DOHH2 (cell line): ENCODE data around the gene SH3D19.

Source experiments
- H3F3A ChIP-seq: fragments of 200-600 bp; sonication (generic), shearing (Covaris generic); 2 replicates; pipeline ENCODE4 v1.6.0; 2016; ENCODE audit warnings: antibody characterized with exemption, mild to moderate bottlenecking; ENCODE audit not compliant: control insufficient read depth, insufficient read depth
- H3K27ac ChIP-seq: fragments of 200-600 bp; sonication (generic); 2 replicates; pipeline ENCODE4 v1.5.1; 2014; ENCODE audit warnings: low read depth, mild to moderate bottlenecking, low read length, moderate library complexity
- H3K27me3 ChIP-seq: fragments of 200-600 bp; sonication (generic); 2 replicates; pipeline ENCODE4 v1.6.1; 2014; ENCODE audit warnings: mild to moderate bottlenecking, low read length, mixed read lengths; ENCODE audit not compliant: control insufficient read depth
- H3K36me3 ChIP-seq: fragments of 200-600 bp; sonication (generic); 2 replicates; pipeline ENCODE4 v1.6.1; 2014; ENCODE audit warnings: mild to moderate bottlenecking, low read length, moderate library complexity, mixed read lengths; ENCODE audit not compliant: control insufficient read depth
- H3K4me1 ChIP-seq: fragments of 200-600 bp; sonication (generic); 2 replicates; pipeline ENCODE4 v1.6.1; 2014; ENCODE audit warnings: mild to moderate bottlenecking, low read length, mixed read lengths; ENCODE audit not compliant: control insufficient read depth
- H3K4me2 ChIP-seq: fragments of 200-600 bp; sonication (generic); 2 replicates; pipeline ENCODE4 v1.6.0; 2014; ENCODE audit warnings: mild to moderate bottlenecking, low read length, moderate library complexity
- H3K4me3 ChIP-seq: fragments of 200-600 bp; sonication (generic); 2 replicates; pipeline ENCODE4 v1.5.1; 2014; ENCODE audit warnings: mild to moderate bottlenecking, low read length, mixed read lengths
- H3K79me2 ChIP-seq: fragments of 200-600 bp; sonication (generic); 2 replicates; pipeline ENCODE4 v1.6.1; 2014; ENCODE audit warnings: mild to moderate bottlenecking, low read length, mixed read lengths; ENCODE audit not compliant: control insufficient read depth
- H3K9me2 ChIP-seq: fragments of 200-600 bp; sonication (generic); replicated peaks from 2 replicates; pipeline ENCODE4 v1.6.1; 2014; ENCODE audit warnings: mild to moderate bottlenecking, low read length, mixed read lengths; ENCODE audit not compliant: control insufficient read depth
- H3K9me3 ChIP-seq: fragments of 200-600 bp; sonication (generic); 2 replicates; pipeline ENCODE4 v1.6.1; 2014; ENCODE audit warnings: antibody characterized with exemption, low read length, mixed read lengths; ENCODE audit not compliant: control insufficient read depth, insufficient read depth
- H4K20me1 ChIP-seq: fragments of 200-600 bp; sonication (generic); 2 replicates; pipeline ENCODE4 v1.6.0; 2014; ENCODE audit warnings: low read depth, mild to moderate bottlenecking, antibody characterized with exemption, low read length, moderate library complexity; ENCODE audit not compliant: control insufficient read depth, insufficient read depth
- CTCF ChIP-seq: fragments of 200-600 bp; sonication (generic); IDR thresholded peaks from one replicate; pipeline ENCODE4 v1.5.1; 2014; ENCODE audit warnings: antibody characterized with exemption, mild to moderate bottlenecking, low read depth, low read length; ENCODE audit not compliant: poor library complexity, severe bottlenecking
- EZH2phosphoT487 ChIP-seq: fragments of 200-600 bp; sonication (generic); IDR thresholded peaks from 2 replicates; pipeline ENCODE4 v1.6.1; 2017; ENCODE audit warnings: borderline replicate concordance, mild to moderate bottlenecking, antibody characterized with exemption, low read length, moderate library complexity, mixed read lengths

The SH3D19 gene

GRCh38 chr4:151227731-151228130 is 97.7 kb downstream of the SH3D19 start:
- TF ChIP-seq EZH2phosphoT487 = no peak
- no peak for TF ChIP-seq CTCF
- Histone ChIP-seq H3K4me3 (no peak overlapping the region), H3K27me3 (no peaks in the 10 kb centered on the region), H3K4me1 (no peaks in the 10 kb centered on the region), H3K79me2 (no peaks in the 10 kb centered on the region), H3K36me3 (no peaks in the 10 kb centered on the region), H3K4me2 (no peak overlapping the region), H3F3A (no peaks in the 10 kb centered on the region), H3K9me3 (no peaks in the 10 kb centered on the region), H3K27ac (no peak overlapping the region), H3K9me2 (no peaks in the 10 kb centered on the region), H4K20me1 (no peaks in the 10 kb centered on the region)

GRCh38 chr4:151227172-151227571 is 98.2 kb downstream of the SH3D19 start:
- Histone ChIP-seq H3K36me3 (no peaks in the 10 kb centered on the region), H3K4me3 (no peak overlapping the region)

GRCh38 chr4:151226004-151226932 is 99.1 kb downstream of the SH3D19 start:
- no peak overlapping the region for H3K4me3 ChIP-seq
- no peaks in the 10 kb centered on the region for H4K20me1 ChIP-seq
- H3K4me2 ChIP-seq = no peak overlapping the region
- no peaks in the 10 kb centered on the region for H3F3A ChIP-seq
- TF ChIP-seq EZH2phosphoT487 (no peak), CTCF (no peak)
- no peaks in the 10 kb centered on the region for H3K9me2 ChIP-seq
- H3K9me3 ChIP-seq = no peaks in the 10 kb centered on the region
- H3K27me3 ChIP-seq = no peaks in the 10 kb centered on the region
- no peaks in the 10 kb centered on the region for H3K79me2 ChIP-seq
- no peak overlapping the region for H3K27ac ChIP-seq
- H3K4me1 ChIP-seq = no peaks in the 10 kb centered on the region
- no peaks in the 10 kb centered on the region for H3K36me3 ChIP-seq

More at GRCh38 chr4:151227172-151227571, 98.2 kb downstream of the SH3D19 start:
- Histone ChIP-seq H3K4me1 (no peaks in the 10 kb centered on the region), H3K27ac (no peak overlapping the region), H3K9me3 (no peaks in the 10 kb centered on the region), H3K9me2 (no peaks in the 10 kb centered on the region), H3K79me2 (no peaks in the 10 kb centered on the region), H3F3A (no peaks in the 10 kb centered on the region), H4K20me1 (no peaks in the 10 kb centered on the region), H3K4me2 (no peak overlapping the region), H3K27me3 (no peaks in the 10 kb centered on the region)
- TF ChIP-seq CTCF (no peak), EZH2phosphoT487 (no peak)
